Gastrocnemius medialis (tissue), 4 donors: ENCODE data around the gene PPRC1. TPM values are rescaled to one million over a fixed set of nuclear protein-coding genes. Genes with fewer than 3 reads are reported as not detected.

Experiments
- ATAC-seq, 2 donors: fragments of 150-250 bp; one replicate each; pipeline ENCODE4 v1.9.1; 2016
- DNase-seq, 2 donors: peaks; one replicate each; pipeline ENCODE4 v3.0.0-alpha.2; 2019
- H3K27ac ChIP-seq, 4 donors: fragments of 200-600 bp; sonication (generic); 1 replicate in 1 of 4; 2 replicates in 3 of 4; pipeline ENCODE4 v1.5.1; 2016 to 2018; ENCODE audit warnings: mild to moderate bottlenecking in 2 of 4, moderate library complexity in 1 of 4
- H3K27me3 ChIP-seq, 3 donors: fragments of 200-600 bp; sonication (generic) in 2 of 3; 1 replicate in 1 of 3; 2 replicates in 2 of 3; pipeline versions ENCODE4 v1.5.1 to v1.6.0; 2016 to 2019; ENCODE audit warnings: mild to moderate bottlenecking in 1 of 3, moderate library complexity in 1 of 3
- H3K36me3 ChIP-seq, 2 donors: fragments of 200-600 bp; sonication (generic) in 1 of 2; one replicate each; pipeline ENCODE4 v1.5.1; 2017 to 2018
- H3K4me1 ChIP-seq, 2 donors: fragments of 200-600 bp; sonication (generic) in 1 of 2; one replicate each; pipeline ENCODE4 v1.5.1; 2016 to 2017; ENCODE audit warnings: mild to moderate bottlenecking in 2 of 2
- H3K4me3 ChIP-seq, 4 donors: fragments of 200-600 bp; sonication (generic) in 3 of 4; 1 replicate in 1 of 4; 2 replicates in 3 of 4; pipeline ENCODE4 v1.5.1; 2016 to 2019; ENCODE audit warnings: mild to moderate bottlenecking in 2 of 4
- H3K9me3 ChIP-seq, 3 donors: fragments of 200-600 bp; sonication (generic) in 2 of 3; 1 replicate in 1 of 3; 2 replicates in 2 of 3; pipeline ENCODE4 v1.5.1; 2016 to 2019
- CTCF ChIP-seq, 5 experiments: fragments of 450-650 bp in 3 of 5; fragments of 200-600 bp in 2 of 5; sonication (generic) in 2 of 5; IDR thresholded peaks in 4 of 5; conservative IDR thresholded peaks in 1 of 5; 1 replicate in 4 of 5; 2 replicates in 1 of 5; pipeline ENCODE4 v1.5.1; 2016 to 2019; ENCODE audit warnings: antibody characterized with exemption in 5 of 5, mild to moderate bottlenecking in 3 of 5, moderate library complexity in 3 of 5
- POLR2A ChIP-seq, 2 donors: fragments of 450-650 bp; IDR thresholded peaks; one replicate each; pipeline ENCODE4 v1.6.1; 2017; ENCODE audit warnings: antibody characterized with exemption in 2 of 2, mild to moderate bottlenecking in 2 of 2, moderate library complexity in 2 of 2
- in situ Hi-C, 4 donors: fragments of 200-750 bp; cut with MboI; loops; one replicate each; pipeline versions ENCODE4 v1.15.0 to v1.8.0; 2017; ENCODE audit warnings: low sequenced_read_pairs in 4 of 4
- intact Hi-C: fragments of 100-400 bp; cut with DNase I; formaldehyde crosslinking; loops from one replicate; pipeline ENCODE4 v1.15.1; 2023; ENCODE audit warnings: low total_unique reads
- total RNA-seq, 4 donors: library from RNA; depleted of rRNA; stranded (reverse); fragments of >200 nt; gene quantifications; one replicate each; pipeline versions ENCODE4 v1.1.0 to v1.2.3, GENCODE V29; 2016

The PPRC1 gene
- total RNA-seq, 4 donors from 2014 or later: 13.3 to 26.5 (median 17.1) TPM

- DNase-seq (no peak), ATAC-seq (no peak)
- TF ChIP-seq CTCF (IDR thresholded peaks at IDR 0.05 in 4 of 5, conservative IDR thresholded peaks at IDR 0.05 in 1 of 5) (no peak), POLR2A (IDR thresholded peaks at IDR 0.05) (no peak)
- Histone ChIP-seq H3K27ac (no peak overlapping the region), H3K4me1 (peaks cover 0 to 4% of the 10 kb centered on the region in 2 donors), H3K27me3 (no peaks in the 10 kb centered on the region), H3K9me3 (no peaks in the 10 kb centered on the region), H3K36me3 (no peaks in the 10 kb centered on the region), H3K4me3 (no peak overlapping the region)
- in situ Hi-C loops (no loop called here), intact Hi-C loops (no loop called here)
These were observed 65.2 kb downstream of the PPRC1 start for GRCh38 chr10:102198027-102198426.

Other genes starting within 250 kb of the PPRC1 start
- gene ARMH3, start 76.9 kb upstream of the PPRC1 start, total RNA-seq: 10 to 100 TPM in 3 of 4 donors, 1 to 10 TPM in 1; 9.7 to 14.9 (median 13.4) TPM
- 10 to 100 TPM; 12.7 to 21.8 (median 19.4) TPM for gene HPS6, start 67.7 kb upstream of the PPRC1 start, total RNA-seq
- gene LDB1, start 12.7 kb upstream of the PPRC1 start, total RNA-seq: 10 to 100 TPM; 15.9 to 32.7 (median 28.6) TPM
- 10 to 100 TPM; 37.2 to 76.7 (median 71.1) TPM for gene NOLC1, start 19.3 kb downstream of the PPRC1 start, total RNA-seq
- under 1 TPM in 1 of 4 donors, not detected in 3; 0.51 TPM for gene ELOVL3, start 93.3 kb downstream of the PPRC1 start, total RNA-seq
- gene PITX3, start 108.5 kb downstream of the PPRC1 start, total RNA-seq: 1 to 10 TPM; 4.2 to 8.9 (median 6.5) TPM
- 10 to 100 TPM; 31.4 to 64.2 (median 58.7) TPM for gene GBF1, start 112.5 kb downstream of the PPRC1 start, total RNA-seq